HepG2 (cell line): Measurements from ENCODE around the gene KLC4. TPM values are rescaled to one million over a fixed set of nuclear protein-coding genes. Genes with fewer than 3 reads are reported as not detected.

ENCODE experiments used
- ATAC-seq: fragments of 200-7000 bp; cut with Tn5 transposase; 3 replicates; pipeline ENCODE4 v1.9.1; 2020; ENCODE audit warnings: mild to moderate bottlenecking, moderate library complexity
- BruUV-seq: library from RNA; stranded (reverse); fragments of 400-500 nt; replicated peaks from 2 replicates; lab custom pipeline; 2021; lab: Mats Ljungman, UMichigan
- CTCF ChIA-PET: fragments of 300-600 bp; formaldehyde crosslinking; extraction: SDS; loops from one replicate; lab custom pipeline; 2021; ENCODE audit warnings: low total read pairs, inconsistent platforms, low intra/inter-chr PET ratio; lab: Yijun Ruan, JAX
- POLR2A ChIA-PET: fragments of 350-600 bp; sonication (Branson Sonifier 250); formaldehyde crosslinking; loops from one replicate; lab custom pipeline; 2020; ENCODE audit warnings: antibody characterized with exemption, inconsistent platforms; lab: Yijun Ruan, JAX
- DNase-seq: peaks from one replicate; pipeline ENCODE4 v3.0.0-alpha.2; 2015; ENCODE audit warnings: low spot score
- FAIRE-seq: peaks from 3 replicates; lab custom pipeline; 2011; peaks lifted over from hg19 to GRCh38; lab: Jason Lieb, UNC
- H2AFZ ChIP-seq: one replicate; pipeline ENCODE4 v1.6.1; 2011; ENCODE audit warnings: low read length, inconsistent platforms
- H3K27ac ChIP-seq: fragments of 300-600 bp; 3 replicates; pipeline ENCODE4 v1.8.0; 2011; ENCODE audit warnings: mixed run types, mild to moderate bottlenecking, mixed read lengths, low read length, inconsistent platforms; ENCODE audit not compliant: insufficient read depth; ENCODE audit errors: extremely low read length
- H3K27me3 ChIP-seq, 2 experiments: fragments of 200-600 bp in 1 of 2; 2 replicates in 1 of 2; 3 replicates in 1 of 2; pipeline versions ENCODE4 v1.6.0 to v1.8.0; 2011; ENCODE audit warnings: low read length in 2 of 2, mild to moderate bottlenecking in 2 of 2, moderate library complexity in 2 of 2, inconsistent platforms in 1 of 2; ENCODE audit not compliant: insufficient read depth in 2 of 2, control insufficient read depth in 1 of 2
- H3K36me3 ChIP-seq, 2 experiments: fragments of 200-600 bp in 1 of 2; replicated peaks in 1 of 2; 2 replicates in 1 of 2; 3 replicates in 1 of 2; pipeline versions ENCODE4 v1.5.1 to v1.8.0; 2011; ENCODE audit warnings: low read length in 2 of 2, inconsistent platforms in 1 of 2; ENCODE audit not compliant: insufficient read depth in 2 of 2, control insufficient read depth in 1 of 2
- H3K4me1 ChIP-seq: 2 replicates; pipeline ENCODE4 v1.5.1; 2012; ENCODE audit warnings: low read length, inconsistent platforms; ENCODE audit not compliant: insufficient read depth
- H3K4me2 ChIP-seq: 2 replicates; pipeline ENCODE4 v1.6.0; 2011; ENCODE audit warnings: low read depth, low read length, inconsistent platforms
- H3K4me3 ChIP-seq, 3 experiments: fragments of 200-600 bp in 1 of 3; sonication (generic), shearing (Covaris generic) in 1 of 3; replicated peaks in 1 of 3; 2 replicates each; pipeline ENCODE4 v1.5.1; 2011 to 2016; ENCODE audit warnings: low read length in 3 of 3, inconsistent platforms in 2 of 3, low read depth in 2 of 3, mild to moderate bottlenecking in 2 of 3, control low read depth in 1 of 3, mixed read lengths in 1 of 3; ENCODE audit not compliant: insufficient read depth in 1 of 3
- H3K79me2 ChIP-seq: one replicate; pipeline ENCODE4 v1.6.1; 2011; ENCODE audit warnings: low read length, inconsistent platforms; ENCODE audit not compliant: insufficient read depth
- H3K9ac ChIP-seq: 2 replicates; pipeline ENCODE4 v1.6.0; 2011; ENCODE audit warnings: mild to moderate bottlenecking, low read depth, low read length, inconsistent platforms; ENCODE audit not compliant: insufficient read depth
- H3K9me3 ChIP-seq: 2 replicates; pipeline ENCODE4 v1.5.1; 2012; ENCODE audit warnings: mild to moderate bottlenecking, low read length
- H4K20me1 ChIP-seq: 2 replicates; pipeline ENCODE4 v1.6.0; 2011; ENCODE audit warnings: inconsistent platforms, mild to moderate bottlenecking, low read length, moderate library complexity; ENCODE audit not compliant: insufficient read depth
- CAMTA2 ChIP-seq: sonication (generic); formaldehyde crosslinking; IDR thresholded peaks from 2 replicates; pipeline ENCODE4 v1.4.0; 2020; ENCODE audit warnings: mild to moderate bottlenecking, missing genetic modification reagents, borderline replicate concordance
- ELF4 ChIP-seq: sonication (generic); formaldehyde crosslinking; IDR thresholded peaks from 2 replicates; pipeline ENCODE4 v1.5.0; 2020; ENCODE audit warnings: missing genetic modification reagents, mild to moderate bottlenecking, moderate library complexity, borderline replicate concordance
- PHB2 ChIP-seq: fragments of 450-650 bp; IDR thresholded peaks from 2 replicates; pipeline ENCODE4 v1.6.1; 2018; ENCODE audit not compliant: partially characterized antibody
- WGBS: methylation state at CpG from one replicate; pipeline ENCODE4 v1.1.6; 2017; ENCODE audit warnings: low lambda C conversion rate; 5-methylcytosine and 5-hydroxymethylcytosine counted together
- in situ Hi-C: cut with HindIII; loops from 2 replicates; pipeline ENCODE4 v1.10.0; 2017; ENCODE audit warnings: low pct_unique_long_range_greater_than_20kb; ENCODE audit not compliant: extremely low pct_ligation_motif_present
- intact Hi-C: fragments of 100-400 bp; cut with micrococcal nuclease; formaldehyde crosslinking; loops from one replicate; pipeline ENCODE4 v1.10.0; 2022; ENCODE audit not compliant: unreplicated experiment
- polyA plus RNA-seq, 8 experiments: library from polyadenylated mRNA; depleted of rRNA in 3 of 8; stranded (reverse) in 7 of 8; unstranded in 1 of 8; fragments of >200 nt; fragmentation: Illumina TruSeq in 4 of 8; extraction: Trizol in 4 of 8; gene quantifications; 2 replicates each; pipeline versions ENCODE4 v1.2.1 to v1.2.3, GENCODE V29; 2011 to 2016; ENCODE audit warnings: low read depth in 4 of 8, missing spikeins in 1 of 8, mixed read lengths in 1 of 8; ENCODE audit not compliant: insufficient read depth in 1 of 8
- total RNA-seq, 5 experiments: library from RNA; depleted of rRNA; stranded (reverse); fragments of >200 nt; fragmentation: Illumina TruSeq; extraction: Trizol; gene quantifications; 2 replicates each; pipeline ENCODE4 v1.2.3, GENCODE V29; 2016; ENCODE audit warnings: low read depth in 1 of 5
- TF ChIP-seq, protein P1 (sequence below): sonication (generic); formaldehyde crosslinking; conservative IDR thresholded peaks from 2 replicates; pipeline ENCODE4 v1.4.0; 2020; ENCODE audit warnings: missing genetic modification reagents
- TF ChIP-seq, protein P2 (sequence below): sonication (generic); formaldehyde crosslinking; IDR thresholded peaks from 2 replicates; pipeline ENCODE4 v1.5.1; 2020; ENCODE audit warnings: mild to moderate bottlenecking, missing genetic modification reagents
- TF ChIP-seq, protein P3 (sequence below): sonication (generic); formaldehyde crosslinking; IDR thresholded peaks from 2 replicates; pipeline ENCODE4 v1.4.0; 2020; ENCODE audit warnings: mild to moderate bottlenecking, missing genetic modification reagents

The KLC4 gene
- total and polyA plus RNA-seq, 2 of the 13 experiments (the other 11 are each of a cell fraction or from before 2014, with no cell fraction given) = 45.4 to 70.4 TPM

DNA sequence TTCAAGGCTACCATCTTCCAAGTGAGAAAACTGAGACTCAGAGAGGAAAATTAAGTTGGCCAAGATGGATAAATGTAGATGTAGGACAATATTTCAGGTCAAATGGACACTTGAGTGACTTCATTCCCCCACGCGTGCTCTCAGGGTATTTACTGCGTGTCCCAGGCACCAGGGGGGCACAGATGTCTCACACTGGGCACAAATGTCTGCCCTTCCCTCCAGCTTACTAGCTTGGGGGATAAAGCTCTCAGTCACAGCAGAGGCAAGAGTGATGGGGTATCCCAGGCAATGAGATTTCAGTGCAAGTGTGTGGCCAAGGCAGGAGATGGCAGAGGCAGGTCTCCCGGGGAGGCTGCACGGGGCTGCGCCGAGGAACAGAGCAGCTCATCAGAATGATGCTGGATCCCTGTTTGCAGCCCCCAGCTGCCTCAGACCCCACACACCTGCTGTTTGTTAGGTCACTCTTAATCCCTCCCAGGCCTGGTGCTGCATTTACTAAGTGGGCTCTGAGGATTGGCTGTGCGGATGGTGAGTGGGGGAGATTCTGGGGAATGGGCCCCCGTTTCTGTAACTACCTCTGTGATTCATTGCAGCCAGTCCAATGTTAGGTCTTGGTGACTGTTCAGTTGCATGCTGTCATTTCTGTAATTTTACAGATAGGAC is 60.8 kb downstream of the KLC4 start:
- DNase-seq (no peak), FAIRE-seq (no peak), ATAC-seq (no peak)
- H3K79me2 ChIP-seq = peaks cover 43% of the 10 kb centered on the region
- no peaks in the 10 kb centered on the region for H4K20me1 ChIP-seq
- H3K4me2 ChIP-seq = no peak overlapping the region
- BruUV-seq = no TSS peak
- WGBS = 90% methylated on average over 8 of the region's 9 CpGs
- TF ChIP-seq, protein P1, sequence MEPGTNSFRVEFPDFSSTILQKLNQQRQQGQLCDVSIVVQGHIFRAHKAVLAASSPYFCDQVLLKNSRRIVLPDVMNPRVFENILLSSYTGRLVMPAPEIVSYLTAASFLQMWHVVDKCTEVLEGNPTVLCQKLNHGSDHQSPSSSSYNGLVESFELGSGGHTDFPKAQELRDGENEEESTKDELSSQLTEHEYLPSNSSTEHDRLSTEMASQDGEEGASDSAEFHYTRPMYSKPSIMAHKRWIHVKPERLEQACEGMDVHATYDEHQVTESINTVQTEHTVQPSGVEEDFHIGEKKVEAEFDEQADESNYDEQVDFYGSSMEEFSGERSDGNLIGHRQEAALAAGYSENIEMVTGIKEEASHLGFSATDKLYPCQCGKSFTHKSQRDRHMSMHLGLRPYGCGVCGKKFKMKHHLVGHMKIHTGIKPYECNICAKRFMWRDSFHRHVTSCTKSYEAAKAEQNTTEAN (CRISPR knock-in tag) = no peak
- no peak for TF ChIP-seq ELF4 (CRISPR knock-in tag)
- TF ChIP-seq, protein P2, sequence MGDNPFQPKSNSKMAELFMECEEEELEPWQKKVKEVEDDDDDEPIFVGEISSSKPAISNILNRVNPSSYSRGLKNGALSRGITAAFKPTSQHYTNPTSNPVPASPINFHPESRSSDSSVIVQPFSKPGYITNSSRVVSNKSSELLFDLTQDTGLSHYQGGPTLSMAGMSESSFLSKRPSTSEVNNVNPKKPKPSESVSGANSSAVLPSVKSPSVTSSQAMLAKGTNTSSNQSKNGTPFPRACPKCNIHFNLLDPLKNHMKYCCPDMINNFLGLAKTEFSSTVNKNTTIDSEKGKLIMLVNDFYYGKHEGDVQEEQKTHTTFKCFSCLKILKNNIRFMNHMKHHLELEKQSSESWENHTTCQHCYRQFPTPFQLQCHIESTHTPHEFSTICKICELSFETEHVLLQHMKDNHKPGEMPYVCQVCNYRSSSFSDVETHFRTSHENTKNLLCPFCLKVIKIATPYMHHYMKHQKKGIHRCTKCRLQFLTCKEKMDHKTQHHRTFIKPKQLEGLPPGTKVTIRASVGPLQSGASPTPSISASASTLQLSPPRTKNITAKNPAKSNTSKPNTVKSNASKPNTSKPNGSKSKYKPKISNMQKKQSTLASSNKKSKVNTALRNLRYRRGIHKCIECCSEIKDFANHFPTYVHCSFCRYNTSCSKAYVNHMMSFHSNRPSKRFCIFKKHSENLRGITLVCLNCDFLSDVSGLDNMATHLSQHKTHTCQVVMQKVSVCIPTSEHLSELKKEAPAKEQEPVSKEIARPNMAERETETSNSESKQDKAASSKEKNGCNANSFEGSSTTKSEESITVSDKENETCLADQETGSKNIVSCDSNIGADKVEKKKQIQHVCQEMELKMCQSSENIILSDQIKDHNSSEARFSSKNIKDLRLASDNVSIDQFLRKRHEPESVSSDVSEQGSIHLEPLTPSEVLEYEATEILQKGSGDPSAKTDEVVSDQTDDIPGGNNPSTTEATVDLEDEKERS (CRISPR knock-in tag) = no peak
- no peak for TF ChIP-seq PHB2
- TF ChIP-seq, protein P3, sequence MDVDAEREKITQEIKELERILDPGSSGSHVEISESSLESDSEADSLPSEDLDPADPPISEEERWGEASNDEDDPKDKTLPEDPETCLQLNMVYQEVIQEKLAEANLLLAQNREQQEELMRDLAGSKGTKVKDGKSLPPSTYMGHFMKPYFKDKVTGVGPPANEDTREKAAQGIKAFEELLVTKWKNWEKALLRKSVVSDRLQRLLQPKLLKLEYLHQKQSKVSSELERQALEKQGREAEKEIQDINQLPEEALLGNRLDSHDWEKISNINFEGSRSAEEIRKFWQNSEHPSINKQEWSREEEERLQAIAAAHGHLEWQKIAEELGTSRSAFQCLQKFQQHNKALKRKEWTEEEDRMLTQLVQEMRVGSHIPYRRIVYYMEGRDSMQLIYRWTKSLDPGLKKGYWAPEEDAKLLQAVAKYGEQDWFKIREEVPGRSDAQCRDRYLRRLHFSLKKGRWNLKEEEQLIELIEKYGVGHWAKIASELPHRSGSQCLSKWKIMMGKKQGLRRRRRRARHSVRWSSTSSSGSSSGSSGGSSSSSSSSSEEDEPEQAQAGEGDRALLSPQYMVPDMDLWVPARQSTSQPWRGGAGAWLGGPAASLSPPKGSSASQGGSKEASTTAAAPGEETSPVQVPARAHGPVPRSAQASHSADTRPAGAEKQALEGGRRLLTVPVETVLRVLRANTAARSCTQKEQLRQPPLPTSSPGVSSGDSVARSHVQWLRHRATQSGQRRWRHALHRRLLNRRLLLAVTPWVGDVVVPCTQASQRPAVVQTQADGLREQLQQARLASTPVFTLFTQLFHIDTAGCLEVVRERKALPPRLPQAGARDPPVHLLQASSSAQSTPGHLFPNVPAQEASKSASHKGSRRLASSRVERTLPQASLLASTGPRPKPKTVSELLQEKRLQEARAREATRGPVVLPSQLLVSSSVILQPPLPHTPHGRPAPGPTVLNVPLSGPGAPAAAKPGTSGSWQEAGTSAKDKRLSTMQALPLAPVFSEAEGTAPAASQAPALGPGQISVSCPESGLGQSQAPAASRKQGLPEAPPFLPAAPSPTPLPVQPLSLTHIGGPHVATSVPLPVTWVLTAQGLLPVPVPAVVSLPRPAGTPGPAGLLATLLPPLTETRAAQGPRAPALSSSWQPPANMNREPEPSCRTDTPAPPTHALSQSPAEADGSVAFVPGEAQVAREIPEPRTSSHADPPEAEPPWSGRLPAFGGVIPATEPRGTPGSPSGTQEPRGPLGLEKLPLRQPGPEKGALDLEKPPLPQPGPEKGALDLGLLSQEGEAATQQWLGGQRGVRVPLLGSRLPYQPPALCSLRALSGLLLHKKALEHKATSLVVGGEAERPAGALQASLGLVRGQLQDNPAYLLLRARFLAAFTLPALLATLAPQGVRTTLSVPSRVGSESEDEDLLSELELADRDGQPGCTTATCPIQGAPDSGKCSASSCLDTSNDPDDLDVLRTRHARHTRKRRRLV (CRISPR knock-in tag) = no peak
- no peak for TF ChIP-seq CAMTA2 (CRISPR knock-in tag)
- ChIA-PET POLR2A (interaction anchor here (0.8 to 1.5 kb wide), 2 partner anchors 43 to 60 kb away, joined by 3 to 4 read pairs; no protein-coding TSS in a partner anchor), CTCF (no interaction called here)
- H3K27ac ChIP-seq = no peak overlapping the region
- intact Hi-C loops (no loop called here), in situ Hi-C loops (loop anchor here (10.0 kb wide), 1 partner anchor 45 kb away; the partner anchor contains the start of gene PTK7)
- H3K4me3 ChIP-seq = no peak overlapping the region
- H3K36me3 ChIP-seq = no peaks in the 10 kb centered on the region
- H3K4me1 ChIP-seq = peaks cover 37% of the 10 kb centered on the region
- no peak overlapping the region for H3K9ac ChIP-seq
- no peaks in the 10 kb centered on the region for H3K9me3 ChIP-seq
- no peaks in the 10 kb centered on the region for H3K27me3 ChIP-seq
- no peak overlapping the region for H2AFZ ChIP-seq
